ENCODE measurements around the gene TARS2. TPM values are rescaled to one million over a fixed set of nuclear protein-coding genes. Genes with fewer than 3 reads are reported as not detected.

The TARS2 gene
- total and polyA plus RNA-seq, 2 donors from 2014 or later, result 20.4 to 25.6 TPM

GRCh38 chr1:150554086-150554452 is 66.8 kb downstream of the TARS2 start:
- H3K4me3 ChIP-seq (ENCODE audit: low read length in 3 of 3), result no peak overlapping the region
- H3K36me3 ChIP-seq (ENCODE audit: control insufficient read depth in 2 of 3, insufficient read depth in 3 of 3, low read length in 3 of 3), result peaks cover 4 to 5% (median 4%) of the 10 kb centered on the region in 3 donors
- H3K27me3 ChIP-seq (ENCODE audit: control insufficient read depth, insufficient read depth, low read length), result no peaks in the 10 kb centered on the region
- DNase-seq, result peak in 1 of 5 donors; percentile 66
- H3K9ac ChIP-seq (ENCODE audit: low read length in 3 of 3), result no peak overlapping the region
- TF ChIP-seq, protein P1, sequence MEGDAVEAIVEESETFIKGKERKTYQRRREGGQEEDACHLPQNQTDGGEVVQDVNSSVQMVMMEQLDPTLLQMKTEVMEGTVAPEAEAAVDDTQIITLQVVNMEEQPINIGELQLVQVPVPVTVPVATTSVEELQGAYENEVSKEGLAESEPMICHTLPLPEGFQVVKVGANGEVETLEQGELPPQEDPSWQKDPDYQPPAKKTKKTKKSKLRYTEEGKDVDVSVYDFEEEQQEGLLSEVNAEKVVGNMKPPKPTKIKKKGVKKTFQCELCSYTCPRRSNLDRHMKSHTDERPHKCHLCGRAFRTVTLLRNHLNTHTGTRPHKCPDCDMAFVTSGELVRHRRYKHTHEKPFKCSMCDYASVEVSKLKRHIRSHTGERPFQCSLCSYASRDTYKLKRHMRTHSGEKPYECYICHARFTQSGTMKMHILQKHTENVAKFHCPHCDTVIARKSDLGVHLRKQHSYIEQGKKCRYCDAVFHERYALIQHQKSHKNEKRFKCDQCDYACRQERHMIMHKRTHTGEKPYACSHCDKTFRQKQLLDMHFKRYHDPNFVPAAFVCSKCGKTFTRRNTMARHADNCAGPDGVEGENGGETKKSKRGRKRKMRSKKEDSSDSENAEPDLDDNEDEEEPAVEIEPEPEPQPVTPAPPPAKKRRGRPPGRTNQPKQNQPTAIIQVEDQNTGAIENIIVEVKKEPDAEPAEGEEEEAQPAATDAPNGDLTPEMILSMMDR (IDR thresholded peaks at IDR 0.05; ENCODE audit: borderline replicate concordance, extremely low read depth, insufficient read depth), result no peak
- FAIRE-seq, result no peak
- no peaks in the 10 kb centered on the region for H3K9me3 ChIP-seq (ENCODE audit: control insufficient read depth in 2 of 3, insufficient read depth in 1 of 3, low read length in 3 of 3)
- H3K27ac ChIP-seq (ENCODE audit: low read depth in 2 of 2, low read length in 2 of 2), result no peak overlapping the region
- intact Hi-C loops (cut with DNase I), result no loop called here
- H3K4me1 ChIP-seq (ENCODE audit: control insufficient read depth in 2 of 3, insufficient read depth in 2 of 3, low read depth in 1 of 3, low read length in 3 of 3), result peaks cover 0 to 11% (median 7%) of the 10 kb centered on the region in 3 donors

DNA sequence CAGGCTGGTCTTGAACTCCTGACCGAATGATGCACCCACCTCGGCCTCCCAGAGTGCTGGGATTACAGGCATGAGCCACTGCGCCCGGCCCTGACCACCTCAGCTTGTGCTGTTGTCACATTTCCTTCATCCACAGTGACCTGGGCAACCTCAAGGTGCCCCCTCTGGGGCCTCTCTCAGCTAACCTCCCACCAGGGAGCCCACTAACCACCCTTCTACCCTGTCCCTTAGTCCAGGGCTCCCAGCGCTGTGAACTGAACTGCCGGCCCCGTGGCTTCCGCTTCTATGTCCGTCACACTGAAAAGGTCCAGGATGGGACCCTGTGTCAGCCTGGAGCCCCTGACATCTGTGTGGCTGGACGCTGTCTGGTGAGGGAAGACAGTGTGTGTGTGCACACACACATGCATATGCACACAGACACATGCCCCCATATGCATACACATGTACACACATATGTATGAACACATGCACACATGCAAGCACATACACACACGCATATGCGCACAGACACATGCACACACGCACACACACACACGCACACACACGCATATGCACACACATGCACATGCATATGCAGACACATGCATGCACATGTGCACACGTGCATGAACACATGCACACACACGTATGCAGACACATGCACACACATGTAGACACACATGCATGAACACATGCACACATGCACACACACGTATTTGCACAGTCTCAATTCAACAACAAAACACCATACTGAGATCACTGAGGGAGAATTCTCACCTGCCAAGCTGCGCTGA is 68.2 kb downstream of the TARS2 start:
- peaks cover 4 to 5% (median 4%) of the 10 kb centered on the region in 3 donors for H3K36me3 ChIP-seq (ENCODE audit: control insufficient read depth in 2 of 3, insufficient read depth in 3 of 3, low read length in 3 of 3)
- no peaks in the 10 kb centered on the region for H3K27me3 ChIP-seq (ENCODE audit: control insufficient read depth, insufficient read depth, low read length)
- TF ChIP-seq, protein P1 (IDR thresholded peaks at IDR 0.05; ENCODE audit: borderline replicate concordance, extremely low read depth, insufficient read depth), result no peak
- no peak overlapping the region for H3K27ac ChIP-seq (ENCODE audit: low read depth in 2 of 2, low read length in 2 of 2)
- no peak overlapping the region for H3K9ac ChIP-seq (ENCODE audit: low read length in 3 of 3)
- H3K4me3 ChIP-seq (ENCODE audit: low read length in 3 of 3), result no peak overlapping the region
- intact Hi-C loops (cut with DNase I), result no loop called here
- DNase-seq (no peak), FAIRE-seq (no peak)
- peaks cover 0 to 23% (median 18%) of the 10 kb centered on the region in 3 donors for H3K4me1 ChIP-seq (ENCODE audit: control insufficient read depth in 2 of 3, insufficient read depth in 2 of 3, low read depth in 1 of 3, low read length in 3 of 3)
- H3K9me3 ChIP-seq (ENCODE audit: control insufficient read depth in 2 of 3, insufficient read depth in 1 of 3, low read length in 3 of 3), result no peaks in the 10 kb centered on the region

DNA sequence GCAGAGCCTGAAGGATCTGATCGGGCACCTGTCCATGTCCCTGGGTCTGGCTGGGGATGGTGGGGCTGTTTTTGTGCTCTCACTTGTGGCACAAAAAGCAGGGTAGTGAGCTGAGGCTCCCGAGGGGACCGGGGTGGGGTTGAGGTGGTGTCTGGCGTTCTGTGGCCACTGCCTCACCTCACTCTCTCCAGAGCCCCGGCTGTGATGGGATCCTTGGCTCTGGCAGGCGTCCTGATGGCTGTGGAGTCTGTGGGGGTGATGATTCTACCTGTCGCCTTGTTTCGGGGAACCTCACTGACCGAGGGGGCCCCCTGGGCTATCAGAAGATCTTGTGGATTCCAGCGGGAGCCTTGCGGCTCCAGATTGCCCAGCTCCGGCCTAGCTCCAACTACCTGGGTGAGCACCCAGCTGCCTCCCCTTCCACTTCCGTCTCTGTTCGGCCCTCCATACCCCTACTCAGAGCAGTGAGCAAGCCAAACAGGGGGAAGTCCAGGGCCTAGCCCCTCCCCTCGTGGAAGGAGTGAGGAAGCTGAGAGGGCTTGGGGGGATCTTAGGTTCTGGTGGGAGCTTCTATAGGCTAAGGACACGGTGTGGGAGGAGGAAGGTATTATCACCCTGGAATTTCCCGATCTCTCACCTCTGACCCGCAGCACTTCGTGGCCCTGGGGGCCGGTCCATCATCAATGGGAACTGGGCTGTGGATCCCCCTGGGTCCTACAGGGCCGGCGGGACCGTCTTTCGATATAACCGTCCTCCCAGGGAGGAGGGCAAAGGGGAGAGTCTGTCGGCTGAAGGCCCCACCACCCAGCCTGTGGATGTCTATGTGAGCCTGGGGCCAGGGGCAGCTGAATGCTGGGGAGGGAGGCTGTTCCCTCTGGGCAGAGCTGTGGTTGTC is 69.0 kb downstream of the TARS2 start:
- DNase-seq, result peak in 1 of 5 donors; percentile 39
- FAIRE-seq, result no peak
- Histone ChIP-seq H3K9ac (ENCODE audit: low read length in 3 of 3) (no peak overlapping the region), H3K27me3 (ENCODE audit: control insufficient read depth, insufficient read depth, low read length) (no peaks in the 10 kb centered on the region), H3K36me3 (ENCODE audit: control insufficient read depth in 2 of 3, insufficient read depth in 3 of 3, low read length in 3 of 3) (peaks cover 4 to 5% (median 4%) of the 10 kb centered on the region in 3 donors), H3K9me3 (ENCODE audit: control insufficient read depth in 2 of 3, insufficient read depth in 1 of 3, low read length in 3 of 3) (no peaks in the 10 kb centered on the region), H3K27ac (ENCODE audit: low read depth in 2 of 2, low read length in 2 of 2) (no peak overlapping the region), H3K4me1 (ENCODE audit: control insufficient read depth in 2 of 3, insufficient read depth in 2 of 3, low read depth in 1 of 3, low read length in 3 of 3) (peaks cover 0 to 24% (median 21%) of the 10 kb centered on the region in 3 donors), H3K4me3 (ENCODE audit: low read length in 3 of 3) (no peak overlapping the region)
- intact Hi-C loops (cut with DNase I), result no loop called here
- TF ChIP-seq, protein P1 (IDR thresholded peaks at IDR 0.05; ENCODE audit: borderline replicate concordance, extremely low read depth, insufficient read depth), result no peak

All from kidney (tissue), 14 donors.